ENCODE data around the gene COL16A1.

DNA sequence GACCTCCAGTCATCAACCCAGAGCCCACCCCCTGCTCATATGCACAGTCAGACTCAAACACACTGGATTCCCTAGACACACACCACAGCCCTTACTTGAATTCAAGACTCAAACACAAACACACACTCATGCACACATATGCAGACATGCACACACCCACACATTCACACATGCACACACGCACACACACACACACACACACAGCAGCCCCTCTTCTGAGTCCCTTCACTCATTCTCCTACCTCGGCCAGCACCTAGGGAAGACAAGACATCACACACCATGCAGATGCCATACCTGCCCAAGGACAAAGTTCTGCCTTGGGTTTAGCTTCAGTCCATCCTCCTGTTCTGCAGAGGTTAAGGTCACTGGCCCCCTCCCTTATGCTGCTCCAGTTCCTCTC is 87.9 kb downstream of the COL16A1 start:
- TF ChIP-seq, protein P1, sequence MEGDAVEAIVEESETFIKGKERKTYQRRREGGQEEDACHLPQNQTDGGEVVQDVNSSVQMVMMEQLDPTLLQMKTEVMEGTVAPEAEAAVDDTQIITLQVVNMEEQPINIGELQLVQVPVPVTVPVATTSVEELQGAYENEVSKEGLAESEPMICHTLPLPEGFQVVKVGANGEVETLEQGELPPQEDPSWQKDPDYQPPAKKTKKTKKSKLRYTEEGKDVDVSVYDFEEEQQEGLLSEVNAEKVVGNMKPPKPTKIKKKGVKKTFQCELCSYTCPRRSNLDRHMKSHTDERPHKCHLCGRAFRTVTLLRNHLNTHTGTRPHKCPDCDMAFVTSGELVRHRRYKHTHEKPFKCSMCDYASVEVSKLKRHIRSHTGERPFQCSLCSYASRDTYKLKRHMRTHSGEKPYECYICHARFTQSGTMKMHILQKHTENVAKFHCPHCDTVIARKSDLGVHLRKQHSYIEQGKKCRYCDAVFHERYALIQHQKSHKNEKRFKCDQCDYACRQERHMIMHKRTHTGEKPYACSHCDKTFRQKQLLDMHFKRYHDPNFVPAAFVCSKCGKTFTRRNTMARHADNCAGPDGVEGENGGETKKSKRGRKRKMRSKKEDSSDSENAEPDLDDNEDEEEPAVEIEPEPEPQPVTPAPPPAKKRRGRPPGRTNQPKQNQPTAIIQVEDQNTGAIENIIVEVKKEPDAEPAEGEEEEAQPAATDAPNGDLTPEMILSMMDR (IDR thresholded peaks at IDR 0.05): no peak
- TF ChIP-seq POLR2A (IDR thresholded peaks at IDR 0.05): no peak
